Stimulated activated naive B cell treated with anti-CD40 and anti-IgM and Interleukin-4, amounts not matched to agents 10 μg/mL and 1 μg/mL and 100 μg/mL, for 72 hours (primary cell): Measurements from ENCODE around the gene LTBP1.
A peak's percentile ranks its signal among the peaks of the same experiment; 100 is the strongest.
"Not testable (repeated sequence)": the region's sequence is repeated elsewhere in the genome, so short reads cannot be mapped to it uniquely, and the experiment has no call there.

Experiments used
- ATAC-seq, 2 donors: fragments of 150-1000 bp; cut with Tn5 transposase; replicated peaks; 2 replicates each; pipeline ENCODE4 v1.10.0; 2021; ENCODE audit warnings: moderate library complexity in 1 of 2
- DNase-seq: peaks from one replicate; pipeline ENCODE4 v3.0.0; 2021
- H3K27ac Mint-ChIP-seq: one replicate; pipeline ENCODE4 v1.8.0; 2022; ENCODE audit warnings: mild to moderate bottlenecking, mixed read lengths
- H3K27me3 Mint-ChIP-seq, 2 donors: one replicate each; pipeline ENCODE4 v1.8.0; 2022; ENCODE audit warnings: mixed read lengths in 2 of 2
- H3K36me3 Mint-ChIP-seq, 2 donors: one replicate each; pipeline ENCODE4 v1.8.0; 2022; ENCODE audit warnings: mixed read lengths in 2 of 2, mild to moderate bottlenecking in 1 of 2
- H3K4me1 Mint-ChIP-seq, 2 donors: one replicate each; pipeline ENCODE4 v1.8.0; 2022; ENCODE audit warnings: mixed read lengths in 2 of 2, mild to moderate bottlenecking in 1 of 2
- H3K4me3 Mint-ChIP-seq, 2 donors: one replicate each; pipeline ENCODE4 v1.8.0; 2022; ENCODE audit warnings: mild to moderate bottlenecking in 2 of 2, mixed read lengths in 2 of 2, moderate library complexity in 1 of 2
- H3K9me3 Mint-ChIP-seq, 2 donors: one replicate each; pipeline ENCODE4 v1.8.0; 2022; ENCODE audit warnings: mixed read lengths in 2 of 2, mild to moderate bottlenecking in 1 of 2

LTBP1 gene

DNA sequence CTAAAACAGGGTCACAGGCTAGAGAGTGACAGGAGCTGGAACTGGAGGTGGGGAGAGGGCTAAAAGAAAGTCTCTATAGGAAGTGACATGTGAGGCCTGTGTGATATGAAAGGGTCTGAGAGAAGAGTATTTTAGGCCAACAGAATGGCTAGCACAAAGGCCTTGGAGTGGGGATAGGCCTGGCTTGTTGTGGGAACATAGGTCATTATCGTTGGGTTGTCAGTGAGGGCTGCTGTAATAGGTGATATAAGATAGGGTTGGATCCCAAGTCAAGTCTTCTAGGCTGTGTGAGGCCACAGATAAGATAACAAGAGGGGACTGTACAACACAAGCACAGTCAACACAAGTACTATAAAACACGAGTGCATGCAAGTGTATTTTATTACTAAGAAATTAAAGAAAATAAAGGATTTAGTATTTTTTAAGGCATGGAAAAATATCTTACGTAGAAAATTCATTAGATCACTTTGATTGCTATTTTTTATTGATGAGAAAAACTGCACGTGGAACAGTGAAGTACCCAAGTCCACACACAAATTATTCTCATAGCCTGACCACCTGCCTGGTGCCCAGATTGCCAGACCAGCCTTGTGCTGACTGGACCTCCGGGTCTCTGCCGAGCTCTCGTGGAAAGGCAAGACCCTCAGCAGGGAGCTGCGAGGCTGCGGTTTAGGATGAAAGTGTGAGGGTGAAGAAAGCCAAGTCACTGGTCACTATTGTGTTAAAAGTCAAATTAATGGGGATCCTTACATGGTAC is 14.1 kb downstream of the LTBP1 start:
- H3K27me3 Mint-ChIP-seq: peaks cover 24 to 29% of the 10 kb centered on the region in 2 donors

GRCh38 chr2:32962690-32963089 is 15.9 kb downstream of the LTBP1 start:
- Mint-ChIP-seq H3K9me3 (no peaks in the 10 kb centered on the region), H3K36me3 (no peaks in the 10 kb centered on the region)
- no peak for ATAC-seq

More for the DNA sequence above, 14.1 kb downstream of the LTBP1 start:
- H3K4me3 Mint-ChIP-seq: no peak overlapping the region
- peaks cover 0 to 3% of the 10 kb centered on the region in 2 donors for H3K4me1 Mint-ChIP-seq
- ATAC-seq: no peak
- no peaks in the 10 kb centered on the region for H3K9me3 Mint-ChIP-seq
- H3K36me3 Mint-ChIP-seq: no peaks in the 10 kb centered on the region
- no peak overlapping the region for H3K27ac Mint-ChIP-seq
- DNase-seq: no peak

GRCh38 chr2:32963941-32964340 is 17.2 kb downstream of the LTBP1 start:
- Mint-ChIP-seq H3K4me3 (no peak overlapping the region), H3K4me1 (peaks cover 7 to 11% of the 10 kb centered on the region in 2 donors), H3K27me3 (peaks cover 10 to 12% of the 10 kb centered on the region in 2 donors), H3K36me3 (no peaks in the 10 kb centered on the region), H3K27ac (no peak overlapping the region), H3K9me3 (peaks cover 0 to 1% of the 10 kb centered on the region in 2 donors)
- no peak for DNase-seq
- no peak for ATAC-seq

More at GRCh38 chr2:32962690-32963089, 15.9 kb downstream of the LTBP1 start:
- no peak for DNase-seq
- H3K27me3 Mint-ChIP-seq: peaks cover 22 to 23% of the 10 kb centered on the region in 2 donors
- peaks cover 7 to 8% of the 10 kb centered on the region in 2 donors for H3K4me1 Mint-ChIP-seq
- no peak overlapping the region for H3K27ac Mint-ChIP-seq
- H3K4me3 Mint-ChIP-seq: no peak overlapping the region

GRCh38 chr2:32965523-32966171 is 18.9 kb downstream of the LTBP1 start:
- Mint-ChIP-seq H3K4me1 (peaks cover 7 to 11% of the 10 kb centered on the region in 2 donors), H3K36me3 (no peaks in the 10 kb centered on the region), H3K4me3 (no peak overlapping the region), H3K27me3 (peaks cover 7 to 15% of the 10 kb centered on the region in 2 donors), H3K27ac (no peak overlapping the region), H3K9me3 (peaks cover 9 to 12% of the 10 kb centered on the region in 2 donors)
- DNase-seq (no peak), ATAC-seq (peak in 1 of 2 donors; percentile 31)

- DNase-seq (no peak), ATAC-seq (no peak)
- H3K27ac Mint-ChIP-seq: no peak overlapping the region
- H3K27me3 Mint-ChIP-seq: peaks cover 9 to 16% of the 10 kb centered on the region in 2 donors
- no peaks in the 10 kb centered on the region for H3K36me3 Mint-ChIP-seq
- peaks cover 7 to 11% of the 10 kb centered on the region in 2 donors for H3K4me1 Mint-ChIP-seq
- peaks cover 16 to 20% of the 10 kb centered on the region in 2 donors for H3K9me3 Mint-ChIP-seq
- H3K4me3 Mint-ChIP-seq: no peak overlapping the region
These were observed 22.9 kb downstream of the LTBP1 start for GRCh38 chr2:32969444-32970162.

DNA sequence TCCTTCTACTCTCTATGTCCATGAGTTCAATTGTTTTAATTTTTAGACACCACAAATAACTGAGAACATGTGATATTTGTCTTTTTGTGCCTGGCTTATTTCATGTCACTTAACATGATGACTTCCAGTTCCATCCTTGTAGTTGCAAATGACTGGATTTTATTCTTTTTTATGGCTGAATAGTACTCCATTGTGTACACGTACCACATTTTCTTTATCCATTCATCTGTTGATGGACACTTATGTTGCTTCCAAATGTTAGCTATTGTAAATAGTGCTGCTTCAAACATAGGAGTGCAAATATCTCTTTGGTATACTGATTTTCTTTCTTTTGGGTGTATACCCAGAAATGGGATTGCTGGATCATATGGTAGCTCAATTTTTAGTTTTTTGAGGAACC is 27.0 kb downstream of the LTBP1 start:
- H3K4me3 Mint-ChIP-seq, H3K4me1 Mint-ChIP-seq, H3K27ac Mint-ChIP-seq, H3K36me3 Mint-ChIP-seq, DNase-seq, ATAC-seq: not testable (repeated sequence)
- H3K9me3 Mint-ChIP-seq: peaks cover 20 to 23% of the 10 kb centered on the region in 2 donors
- peaks cover 11 to 22% of the 10 kb centered on the region in 2 donors for H3K27me3 Mint-ChIP-seq

GRCh38 chr2:32976409-32977063 is 29.8 kb downstream of the LTBP1 start:
- ATAC-seq (no peak), DNase-seq (no peak)
- Mint-ChIP-seq H3K4me1 (no peaks in the 10 kb centered on the region), H3K27ac (no peak overlapping the region), H3K27me3 (peaks cover 14 to 24% of the 10 kb centered on the region in 2 donors), H3K9me3 (peaks cover 5 to 15% of the 10 kb centered on the region in 2 donors), H3K36me3 (no peaks in the 10 kb centered on the region), H3K4me3 (no peak overlapping the region)

DNA sequence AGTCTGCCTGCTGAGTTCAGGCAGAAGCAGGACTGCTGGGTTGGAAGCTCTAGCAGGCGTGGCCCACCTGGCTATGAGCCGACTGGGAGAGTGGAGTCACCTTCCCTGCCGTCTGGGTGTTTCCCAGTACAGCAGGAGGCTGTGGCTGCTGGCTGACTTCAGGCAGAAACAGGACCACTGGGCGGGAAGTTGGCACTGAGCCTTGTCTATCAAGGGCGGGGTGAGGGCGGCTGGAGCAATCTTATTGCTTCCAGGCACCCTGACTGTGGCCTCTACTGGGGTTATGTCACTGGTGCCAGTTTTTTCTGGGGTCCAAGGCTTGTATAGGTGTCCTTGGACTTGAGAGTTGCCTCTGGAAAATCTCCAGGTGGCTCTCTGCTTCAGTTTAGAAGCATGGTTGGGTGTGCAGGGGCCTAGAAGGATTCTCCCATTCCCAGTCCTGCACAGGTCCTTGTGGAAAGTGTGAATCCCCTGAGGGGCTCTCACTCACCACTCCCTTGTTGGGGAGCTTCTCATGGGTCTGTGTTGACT is 30.5 kb downstream of the LTBP1 start:
- Mint-ChIP-seq H3K27ac (no peak overlapping the region), H3K27me3 (peaks cover 21 to 24% of the 10 kb centered on the region in 2 donors), H3K4me1 (no peaks in the 10 kb centered on the region), H3K4me3 (no peak overlapping the region), H3K9me3 (peaks cover 5 to 13% of the 10 kb centered on the region in 2 donors), H3K36me3 (no peaks in the 10 kb centered on the region)
- ATAC-seq (no peak), DNase-seq (no peak)

- DNase-seq: no peak
- ATAC-seq: no peak
- no peaks in the 10 kb centered on the region for H3K4me1 Mint-ChIP-seq
- peaks cover 19 to 22% of the 10 kb centered on the region in 2 donors for H3K27me3 Mint-ChIP-seq
- H3K4me3 Mint-ChIP-seq: no peak overlapping the region
- no peaks in the 10 kb centered on the region for H3K36me3 Mint-ChIP-seq
- H3K27ac Mint-ChIP-seq: no peak overlapping the region
- H3K9me3 Mint-ChIP-seq: peaks cover 0 to 2% of the 10 kb centered on the region in 2 donors
These were observed 34.9 kb downstream of the LTBP1 start for GRCh38 chr2:32981612-32982011.

GRCh38 chr2:32983193-32983924 is 36.6 kb downstream of the LTBP1 start:
- H3K4me3 Mint-ChIP-seq: not testable (repeated sequence)

GRCh38 chr2:32986480-32986879 is 39.7 kb downstream of the LTBP1 start:
- DNase-seq (no peak), ATAC-seq (no peak)
- peaks cover 4 to 19% of the 10 kb centered on the region in 2 donors for H3K27me3 Mint-ChIP-seq
- peaks cover 0 to 3% of the 10 kb centered on the region in 2 donors for H3K9me3 Mint-ChIP-seq
- no peak overlapping the region for H3K4me3 Mint-ChIP-seq
- H3K36me3 Mint-ChIP-seq: no peaks in the 10 kb centered on the region
- no peaks in the 10 kb centered on the region for H3K4me1 Mint-ChIP-seq
- H3K27ac Mint-ChIP-seq: no peak overlapping the region

More at GRCh38 chr2:32983193-32983924, 36.6 kb downstream of the LTBP1 start:
- H3K27me3 Mint-ChIP-seq: peaks cover 8 to 27% of the 10 kb centered on the region in 2 donors
- DNase-seq, H3K36me3 Mint-ChIP-seq, H3K9me3 Mint-ChIP-seq, H3K4me1 Mint-ChIP-seq, ATAC-seq, H3K27ac Mint-ChIP-seq: not testable (repeated sequence)

DNA sequence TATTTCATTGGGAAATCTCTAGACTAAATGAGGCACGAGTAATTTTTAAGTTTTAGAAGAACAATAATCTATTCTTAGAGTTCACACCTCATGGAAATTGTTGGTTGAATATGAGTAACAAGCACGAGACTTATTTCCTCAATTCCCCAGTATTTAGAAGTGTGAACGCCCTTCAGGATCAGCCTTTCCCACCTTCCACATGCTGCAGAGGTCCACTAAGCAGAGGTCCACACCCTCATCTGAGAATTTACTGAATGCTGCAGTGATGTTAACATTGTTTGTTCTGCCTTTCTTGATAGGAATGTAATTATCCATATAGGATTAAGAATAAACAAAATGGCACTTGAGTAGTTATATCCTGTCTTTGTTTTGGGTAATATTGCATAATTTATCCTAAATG is 41.8 kb downstream of the LTBP1 start:
- Mint-ChIP-seq H3K4me1 (no peaks in the 10 kb centered on the region), H3K4me3 (no peak overlapping the region), H3K27me3 (peaks cover 13 to 18% of the 10 kb centered on the region in 2 donors), H3K27ac (no peak overlapping the region), H3K36me3 (no peaks in the 10 kb centered on the region), H3K9me3 (peaks cover 0 to 3% of the 10 kb centered on the region in 2 donors)
- no peak for DNase-seq
- no peak for ATAC-seq

- Mint-ChIP-seq H3K27ac (no peak overlapping the region), H3K4me3 (no peak overlapping the region), H3K27me3 (peaks cover 10 to 18% of the 10 kb centered on the region in 2 donors), H3K9me3 (peaks cover 0 to 1% of the 10 kb centered on the region in 2 donors), H3K36me3 (no peaks in the 10 kb centered on the region), H3K4me1 (no peaks in the 10 kb centered on the region)
- DNase-seq (no peak), ATAC-seq (no peak)
These were observed 43.8 kb downstream of the LTBP1 start for GRCh38 chr2:32990556-32990955.
